AG04450 (cell line): Measurements from ENCODE around the gene RITA1. TPM values are rescaled to one million over a fixed set of nuclear protein-coding genes. Genes with fewer than 3 reads are reported as not detected.

Experiments
- CTCF ChIA-PET: fragments of 300-600, 350-600 bp; formaldehyde crosslinking; extraction: SDS; loops from one replicate; lab custom pipeline; 2022; ENCODE audit warnings: antibody characterized with exemption, inconsistent platforms; lab: Charles Lee
- POLR2A ChIA-PET: fragments of 350-600 bp; formaldehyde crosslinking; extraction: SDS; loops from one replicate; lab custom pipeline; 2021; ENCODE audit warnings: antibody characterized with exemption, inconsistent platforms; lab: Yijun Ruan, JAX
- DNase-seq: peaks from one replicate; pipeline ENCODE4 v3.0.0-alpha.2; 2011; ENCODE audit warnings: low read depth, low spot score
- H3K27ac ChIP-seq: one replicate; pipeline ENCODE4 v1.5.1; 2012; ENCODE audit warnings: low read depth, low read length, control low read depth
- H3K27me3 ChIP-seq: one replicate; pipeline ENCODE4 v1.6.0; 2012; ENCODE audit warnings: low read length; ENCODE audit not compliant: control insufficient read depth, insufficient read depth
- H3K4me3 ChIP-seq: 2 replicates; pipeline ENCODE4 v1.5.1; 2011; ENCODE audit warnings: mild to moderate bottlenecking, low read depth, low read length, control low read depth
- H3K9me3 ChIP-seq: 2 replicates; pipeline ENCODE4 v1.5.1; 2012; ENCODE audit warnings: low read length; ENCODE audit not compliant: control insufficient read depth, insufficient read depth
- CTCF ChIP-seq: IDR thresholded peaks from 2 replicates; pipeline ENCODE4 v1.5.1; 2011; ENCODE audit warnings: low read depth, low read length, control low read depth, inconsistent platforms
- polyA plus RNA-seq: library from polyadenylated mRNA; depleted of rRNA; stranded (reverse); fragments of >200 nt; gene quantifications from 2 replicates; pipeline ENCODE4 v1.2.3, GENCODE V29; 2011

RITA1 gene
- polyA plus RNA-seq, 1 experiment, result 9.0 TPM

- no peak for DNase-seq
Observed at GRCh38 chr12:113142886-113143332, 42.6 kb upstream of the RITA1 start.

GRCh38 chr12:113143959-113144358 lies 41.6 kb upstream of the RITA1 start:
- ChIA-PET CTCF (interaction anchor here (0.8 kb wide), 1 partner anchor 9 kb away, joined by 3 read pairs; no protein-coding TSS in a partner anchor), POLR2A (no interaction called here)
- no peak for DNase-seq

More at GRCh38 chr12:113142886-113143332, 42.6 kb upstream of the RITA1 start:
- Histone ChIP-seq H3K9me3 (no peaks in the 10 kb centered on the region), H3K4me3 (no peak overlapping the region), H3K27ac (no peak overlapping the region), H3K27me3 (peaks cover 7% of the 10 kb centered on the region)
- POLR2A ChIA-PET, result interaction anchor here (0.6 to 0.7 kb wide), 2 partner anchors 31 to 149 kb away, joined by 3 to 4 read pairs; no protein-coding TSS in a partner anchor
- TF ChIP-seq CTCF, result no peak
- CTCF ChIA-PET, result no interaction called here

GRCh38 chr12:113144806-113145205 lies 40.7 kb upstream of the RITA1 start:
- ChIA-PET POLR2A (no interaction called here), CTCF (interaction anchor here (0.8 kb wide), 1 partner anchor 8 kb away, joined by 3 read pairs; no protein-coding TSS in a partner anchor)
- TF ChIP-seq CTCF, result no peak
- DNase-seq, result no peak
- Histone ChIP-seq H3K27ac (no peak overlapping the region), H3K27me3 (peaks cover 13% of the 10 kb centered on the region), H3K9me3 (no peaks in the 10 kb centered on the region), H3K4me3 (no peak overlapping the region)

More at GRCh38 chr12:113143959-113144358, 41.6 kb upstream of the RITA1 start:
- Histone ChIP-seq H3K4me3 (no peak overlapping the region), H3K9me3 (no peaks in the 10 kb centered on the region), H3K27ac (no peak overlapping the region), H3K27me3 (peaks cover 7% of the 10 kb centered on the region)
- TF ChIP-seq CTCF, result no peak

GRCh38 chr12:113145720-113146551 lies 39.6 kb upstream of the RITA1 start:
- ChIA-PET CTCF (no interaction called here), POLR2A (no interaction called here)
- no peaks in the 10 kb centered on the region for H3K9me3 ChIP-seq
- peaks cover 19% of the 10 kb centered on the region for H3K27me3 ChIP-seq
- DNase-seq, result no peak
- H3K27ac ChIP-seq, result no peak overlapping the region
- no peak overlapping the region for H3K4me3 ChIP-seq
- TF ChIP-seq CTCF, result no peak

- ChIA-PET POLR2A (no interaction called here), CTCF (interaction anchor here (0.6 kb wide), 1 partner anchor 58 kb away, joined by 3 read pairs; no protein-coding TSS in a partner anchor)
- H3K4me3 ChIP-seq, result no peak overlapping the region
- H3K27ac ChIP-seq, result no peak overlapping the region
- no peaks in the 10 kb centered on the region for H3K9me3 ChIP-seq
- DNase-seq, result no peak
- peaks cover 23% of the 10 kb centered on the region for H3K27me3 ChIP-seq
- TF ChIP-seq CTCF, result no peak
Observed at GRCh38 chr12:113146999-113147398, 38.5 kb upstream of the RITA1 start.
